Right lobe of liver (tissue), 6 donors: ENCODE data around the gene SIL1. TPM values are rescaled to one million over a fixed set of nuclear protein-coding genes. Genes with fewer than 3 reads are reported as not detected.

Source experiments
- ATAC-seq, 4 donors: fragments of 200-7000 bp; cut with Tn5 transposase; one replicate each; pipeline ENCODE4 v1.9.1; 2020; ENCODE audit warnings: mild to moderate bottlenecking in 4 of 4, moderate library complexity in 4 of 4
- DNase-seq, 3 donors: peaks; one replicate each; pipeline ENCODE4 v3.0.0-alpha.2; 2020
- H3K27ac ChIP-seq, 3 donors: fragments of 200-600 bp; one replicate each; pipeline ENCODE4 v1.8.0; 2022
- H3K27me3 ChIP-seq, 2 donors: fragments of 200-600 bp; one replicate each; pipeline ENCODE4 v1.8.0; 2022
- H3K36me3 ChIP-seq, 4 donors: fragments of 200-600 bp; sonication (generic) in 1 of 4; one replicate each; pipeline versions ENCODE4 v1.5.1 to v1.8.0; 2017 to 2022; ENCODE audit warnings: control low read depth in 1 of 4
- H3K4me1 ChIP-seq, 4 donors: fragments of 200-600 bp; sonication (generic) in 1 of 4; one replicate each; pipeline versions ENCODE4 v1.5.1 to v1.8.0; 2017 to 2022; ENCODE audit warnings: control low read depth in 1 of 4
- H3K4me3 ChIP-seq, 3 donors: fragments of 200-600 bp; one replicate each; pipeline ENCODE4 v1.8.0; 2022
- H3K9me3 ChIP-seq, 4 donors: fragments of 200-600 bp; sonication (generic) in 1 of 4; one replicate each; pipeline versions ENCODE4 v1.5.1 to v1.8.0; 2017 to 2022; ENCODE audit warnings: control low read depth in 1 of 4
- POLR2A ChIP-seq: fragments of 450-650 bp; IDR thresholded peaks from one replicate; pipeline ENCODE4 v1.6.1; 2017; ENCODE audit warnings: antibody characterized with exemption, mild to moderate bottlenecking
- WGBS: methylation state at CpG from one replicate; pipeline ENCODE4 v1.1.6; 2018; ENCODE audit warnings: low coverage, low lambda C conversion rate; ENCODE audit not compliant: insufficient coverage; ENCODE audit errors: missing lambda C conversion rate; 5-methylcytosine and 5-hydroxymethylcytosine counted together
- intact Hi-C, 2 donors: fragments of 100-400 bp; cut with DNase I; formaldehyde crosslinking; loops; one replicate each; pipeline versions ENCODE4 v1.11.2 to v1.14.1; 2022
- total RNA-seq, 6 experiments: library from RNA; depleted of rRNA in 2 of 6; stranded (reverse); fragments of >200 nt in 2 of 6; fragmentation: NEBNext Ultra II Directional in 3 of 6; extraction: Animal tissue kit (Norgen Biotek cat#: 25700) in 3 of 6; gene quantifications; one replicate each; pipeline versions ENCODE4 v1.1.0 to v1.2.4, GENCODE V29; 2016 to 2023
- TF ChIP-seq, protein P1 (sequence below), 4 donors: fragments of 200-600 bp in 3 of 4; fragments of 450-650 bp in 1 of 4; IDR thresholded peaks; one replicate each; pipeline versions ENCODE4 v1.5.1 to v1.8.0; 2016 to 2022; ENCODE audit warnings: antibody characterized with exemption in 4 of 4, mild to moderate bottlenecking in 2 of 4
- donor health status: DM: no; HTN: yes; CAD: no.
- donor health status: DM: no; HTN: no; CAD: no.
- donor health status: DM: no; HTN: no; CAD: no.
- donor health status: DM: no; HTN: yes; CAD: no.
- donor health status: DM: no; HTN: yes; CAD: no.

SIL1 gene
- total RNA-seq, 6 experiments from 2014 or later, result 57.6 to 94.9 (median 67.0) TPM

DNA sequence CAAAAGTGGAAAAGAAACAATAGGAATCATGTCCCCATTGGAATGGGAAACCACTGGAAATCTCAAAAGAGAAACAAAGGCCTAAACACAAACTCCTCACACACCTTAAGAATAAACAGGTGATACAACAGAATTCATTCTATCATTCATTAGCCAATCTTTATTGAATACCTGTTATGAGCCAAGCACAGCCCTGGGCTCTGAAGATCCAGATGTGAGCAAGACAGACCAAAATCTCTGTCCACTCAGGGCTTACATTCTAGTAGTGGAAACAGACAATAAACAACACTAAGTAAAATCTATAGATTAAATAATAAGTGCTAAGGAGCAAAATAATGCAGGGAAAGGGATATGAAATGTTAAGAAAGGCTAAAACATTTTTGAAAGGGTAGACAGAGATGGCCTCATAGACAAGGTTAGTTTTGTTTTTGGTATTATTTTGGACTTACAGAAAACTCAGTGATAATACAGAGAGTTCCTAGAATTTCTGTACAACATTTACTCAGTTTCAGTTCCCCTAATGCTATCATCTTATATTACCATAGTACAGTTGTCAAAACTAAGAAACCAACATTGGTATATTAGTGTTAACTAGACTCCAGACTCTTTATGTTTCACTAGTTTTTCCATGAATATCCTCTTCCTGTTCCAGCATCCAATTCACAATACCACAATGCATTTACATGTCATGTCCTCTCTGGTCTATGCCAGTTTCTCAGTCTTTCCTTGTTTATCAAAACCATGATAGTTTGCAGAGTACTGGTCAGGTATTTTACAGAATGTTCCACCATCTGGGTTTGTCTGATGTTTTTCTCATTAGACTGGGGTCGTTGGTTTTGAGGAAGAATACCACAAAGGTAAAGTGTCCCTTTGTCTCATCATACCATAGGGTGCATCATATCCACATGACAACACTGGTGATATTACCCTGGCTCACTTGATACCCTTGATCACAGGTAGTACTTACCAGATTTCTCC lies 103.7 kb downstream of the SIL1 start:
- Histone ChIP-seq H3K9me3 (no peaks in the 10 kb centered on the region), H3K4me3 (no peak overlapping the region), H3K27ac (no peak overlapping the region), H3K36me3 (no peaks in the 10 kb centered on the region), H3K4me1 (peaks cover 0 to 28% (median 11%) of the 10 kb centered on the region in 4 donors), H3K27me3 (no peaks in the 10 kb centered on the region)
- ATAC-seq (no peak), DNase-seq (no peak)
- intact Hi-C loops, result no loop called here
- 55% methylated on average over 1 of the region's 1 CpG for WGBS
- TF ChIP-seq, protein P1, sequence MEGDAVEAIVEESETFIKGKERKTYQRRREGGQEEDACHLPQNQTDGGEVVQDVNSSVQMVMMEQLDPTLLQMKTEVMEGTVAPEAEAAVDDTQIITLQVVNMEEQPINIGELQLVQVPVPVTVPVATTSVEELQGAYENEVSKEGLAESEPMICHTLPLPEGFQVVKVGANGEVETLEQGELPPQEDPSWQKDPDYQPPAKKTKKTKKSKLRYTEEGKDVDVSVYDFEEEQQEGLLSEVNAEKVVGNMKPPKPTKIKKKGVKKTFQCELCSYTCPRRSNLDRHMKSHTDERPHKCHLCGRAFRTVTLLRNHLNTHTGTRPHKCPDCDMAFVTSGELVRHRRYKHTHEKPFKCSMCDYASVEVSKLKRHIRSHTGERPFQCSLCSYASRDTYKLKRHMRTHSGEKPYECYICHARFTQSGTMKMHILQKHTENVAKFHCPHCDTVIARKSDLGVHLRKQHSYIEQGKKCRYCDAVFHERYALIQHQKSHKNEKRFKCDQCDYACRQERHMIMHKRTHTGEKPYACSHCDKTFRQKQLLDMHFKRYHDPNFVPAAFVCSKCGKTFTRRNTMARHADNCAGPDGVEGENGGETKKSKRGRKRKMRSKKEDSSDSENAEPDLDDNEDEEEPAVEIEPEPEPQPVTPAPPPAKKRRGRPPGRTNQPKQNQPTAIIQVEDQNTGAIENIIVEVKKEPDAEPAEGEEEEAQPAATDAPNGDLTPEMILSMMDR (IDR thresholded peaks at IDR 0.05), result no peak
- no peak for TF ChIP-seq POLR2A

- Histone ChIP-seq H3K27ac (peak overlapping the region in 1 of 3 donors; percentile 73), H3K36me3 (no peaks in the 10 kb centered on the region), H3K9me3 (no peaks in the 10 kb centered on the region), H3K4me3 (no peak overlapping the region), H3K4me1 (peaks cover 0 to 28% (median 11%) of the 10 kb centered on the region in 4 donors), H3K27me3 (no peaks in the 10 kb centered on the region)
- DNase-seq (no peak), ATAC-seq (peak; percentile 86 to 91 (median 88))
- intact Hi-C loops, result no loop called here
- 20% methylated on average over 5 of the region's 5 CpGs for WGBS
- no peak for TF ChIP-seq POLR2A
- TF ChIP-seq, protein P1 (IDR thresholded peaks at IDR 0.05), result peak in 1 of 4 donors; percentile 12
Measured at GRCh38 chr5:139092741-139093343, 105.3 kb downstream of the SIL1 start.

- WGBS, result 54% methylated on average over 5 of the region's 5 CpGs
- no peaks in the 10 kb centered on the region for H3K9me3 ChIP-seq
- no peak for TF ChIP-seq POLR2A
- TF ChIP-seq, protein P1 (IDR thresholded peaks at IDR 0.05), result peak; percentile 19 to 41 (median 22)
- DNase-seq (no peak), ATAC-seq (peak; percentile 30 to 67 (median 53))
- no peak overlapping the region for H3K4me3 ChIP-seq
- no peaks in the 10 kb centered on the region for H3K27me3 ChIP-seq
- H3K4me1 ChIP-seq, result peaks cover 0 to 28% (median 11%) of the 10 kb centered on the region in 4 donors
- H3K27ac ChIP-seq, result peak overlapping the region in 1 of 3 donors; percentile 73
- intact Hi-C loops, result no loop called here
- no peaks in the 10 kb centered on the region for H3K36me3 ChIP-seq
Measured at GRCh38 chr5:139091439-139092156, 106.6 kb downstream of the SIL1 start.

- Histone ChIP-seq H3K4me3 (no peak overlapping the region), H3K4me1 (peaks cover 0 to 28% (median 11%) of the 10 kb centered on the region in 4 donors), H3K9me3 (no peaks in the 10 kb centered on the region), H3K36me3 (no peaks in the 10 kb centered on the region), H3K27ac (no peak overlapping the region), H3K27me3 (no peaks in the 10 kb centered on the region)
- WGBS, result 89% methylated on average over 5 of the region's 5 CpGs
- TF ChIP-seq POLR2A, result no peak
- TF ChIP-seq, protein P1 (IDR thresholded peaks at IDR 0.05), result no peak
- DNase-seq (no peak), ATAC-seq (no peak)
- intact Hi-C loops, result no loop called here
Measured at GRCh38 chr5:139090581-139090980, 107.6 kb downstream of the SIL1 start.
